Germinal center (tissue), 1 donor: ENCODE results near the gene RPS6KA2.
"Not testable (repeated sequence)": the region's sequence is repeated elsewhere in the genome, so short reads cannot be mapped to it uniquely, and the experiment has no call there.

Experiments used
- DNase-seq: peaks from one replicate; pipeline ENCODE4 v3.0.0; 2012; ENCODE audit warnings: mixed read lengths, low spot score

RPS6KA2 gene

GRCh38 chr6:166370489-166370888 is 256.6 kb downstream of the RPS6KA2 start:
- no peak for DNase-seq

- no peak for DNase-seq
Observed at GRCh38 chr6:166369782-166370181, 257.3 kb downstream of the RPS6KA2 start.

- no peak for DNase-seq
Observed at GRCh38 chr6:166366921-166367320, 260.1 kb downstream of the RPS6KA2 start.

- DNase-seq = no peak
Observed at GRCh38 chr6:166365806-166366205, 261.2 kb downstream of the RPS6KA2 start.

- no peak for DNase-seq
Observed at GRCh38 chr6:166365221-166365620, 261.8 kb downstream of the RPS6KA2 start.

GRCh38 chr6:166364456-166364855 is 262.6 kb downstream of the RPS6KA2 start:
- no peak for DNase-seq

- DNase-seq = not testable (repeated sequence)
Observed at GRCh38 chr6:166362427-166362826, 264.6 kb downstream of the RPS6KA2 start.

- no peak for DNase-seq
Observed at GRCh38 chr6:166361077-166361429, 266.0 kb downstream of the RPS6KA2 start.

- DNase-seq = no peak
Observed at GRCh38 chr6:166360243-166361076, 266.6 kb downstream of the RPS6KA2 start.
